Measurements from ENCODE around the gene VPREB1.
"Not testable (repeated sequence)": the region's sequence is repeated elsewhere in the genome, so short reads cannot be mapped to it uniquely, and the experiment has no call there.

VPREB1 gene

GRCh38 chr22:22246706-22247105 lies 2.1 kb downstream of the VPREB1 start:
- no peak for DNase-seq (ENCODE audit: low spot score)

- DNase-seq (ENCODE audit: low spot score), result no peak
These were observed 4.3 kb downstream of the VPREB1 start for GRCh38 chr22:22248878-22249277.

GRCh38 chr22:22250651-22251050 lies 6.1 kb downstream of the VPREB1 start:
- not testable (repeated sequence) for DNase-seq (ENCODE audit: low spot score)

DNA sequence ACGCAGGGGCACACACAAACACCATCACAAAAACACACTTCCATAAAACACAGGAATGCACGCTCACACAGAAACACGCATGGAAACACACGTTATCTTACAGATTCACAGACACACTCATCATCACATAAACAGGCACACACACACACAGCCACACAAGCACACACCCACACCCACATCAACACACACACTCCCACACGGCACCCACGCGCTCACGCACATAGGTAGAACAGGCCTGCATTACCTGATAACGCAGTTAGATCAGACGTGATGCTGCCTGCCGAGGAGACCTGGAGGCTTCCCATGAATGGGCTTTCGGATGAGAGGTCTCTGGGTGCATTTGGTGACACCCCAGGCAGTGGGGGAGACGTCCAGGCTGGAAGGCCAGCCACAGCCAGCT lies 11.5 kb downstream of the VPREB1 start:
- DNase-seq (ENCODE audit: low spot score), result not testable (repeated sequence)

GRCh38 chr22:22258597-22259415 lies 14.2 kb downstream of the VPREB1 start:
- DNase-seq (ENCODE audit: low spot score), result not testable (repeated sequence)

DNA sequence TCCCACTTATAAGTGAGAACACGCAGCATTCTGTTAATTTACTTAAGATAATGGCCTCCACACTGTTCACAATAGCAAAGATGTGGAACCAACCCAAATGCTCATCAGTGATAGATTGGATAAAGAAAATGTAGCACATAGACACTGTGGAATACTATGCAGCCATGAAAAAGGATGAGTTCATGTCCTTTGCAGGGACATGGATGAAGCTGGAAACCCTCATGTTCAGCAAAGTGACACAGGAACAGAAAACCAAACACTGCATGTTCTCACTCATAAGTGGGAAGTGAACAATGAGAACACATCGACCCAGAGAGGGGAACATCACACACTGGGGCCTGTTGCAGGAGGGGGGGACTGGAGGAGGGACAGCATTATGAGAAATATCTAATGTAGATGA lies 15.6 kb downstream of the VPREB1 start:
- not testable (repeated sequence) for DNase-seq (ENCODE audit: low spot score)

DNA sequence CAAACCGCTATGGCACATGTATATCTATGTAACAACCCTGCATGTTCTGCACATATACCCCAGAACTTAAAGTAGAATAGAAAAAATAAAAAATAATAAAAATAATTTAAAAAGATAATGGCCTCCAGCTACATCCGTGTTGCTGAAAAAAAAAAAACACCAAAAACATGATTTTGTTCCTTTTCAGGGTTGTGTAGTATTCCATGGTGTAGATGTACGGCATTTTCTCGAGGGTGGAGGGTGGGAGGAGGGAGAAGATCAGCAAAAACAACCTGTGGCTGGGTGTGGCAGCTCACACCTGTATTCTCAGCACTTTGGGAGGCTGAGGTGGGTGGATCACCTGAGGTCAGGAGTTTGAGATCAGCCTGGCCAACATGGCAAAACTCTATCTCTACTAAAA lies 16.0 kb downstream of the VPREB1 start:
- DNase-seq (ENCODE audit: low spot score), result not testable (repeated sequence)

- DNase-seq (ENCODE audit: low spot score), result peak; percentile 41
These were observed 17.9 kb downstream of the VPREB1 start for GRCh38 chr22:22262332-22263074.

DNA sequence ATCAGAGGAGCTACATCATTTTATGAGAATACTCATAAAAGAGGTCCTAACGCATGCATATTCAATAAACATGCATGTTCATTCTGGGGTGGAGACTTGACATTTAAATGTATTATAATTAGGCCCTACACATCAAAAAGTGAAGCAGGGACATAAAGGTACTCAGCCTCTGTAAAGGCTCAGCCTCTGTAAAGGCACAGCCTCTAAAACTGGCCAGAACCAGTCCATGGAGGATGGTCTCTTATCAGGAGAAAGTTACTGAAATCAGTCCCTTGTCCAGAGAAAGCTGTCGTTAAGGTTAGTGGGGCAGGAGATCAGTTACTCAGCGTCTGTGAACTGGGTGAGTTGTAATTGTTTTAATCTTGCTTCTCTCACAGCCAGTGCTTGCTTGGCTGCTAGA lies 19.2 kb downstream of the VPREB1 start:
- not testable (repeated sequence) for DNase-seq (ENCODE audit: low spot score)

GRCh38 chr22:22270036-22270676 lies 25.6 kb downstream of the VPREB1 start:
- not testable (repeated sequence) for DNase-seq (ENCODE audit: low spot score)

- DNase-seq (ENCODE audit: low spot score), result not testable (repeated sequence)
These were observed 32.8 kb downstream of the VPREB1 start for GRCh38 chr22:22277423-22277822.

GRCh38 chr22:22284962-22285756 lies 40.6 kb downstream of the VPREB1 start:
- DNase-seq (ENCODE audit: low spot score), result not testable (repeated sequence)

DNA sequence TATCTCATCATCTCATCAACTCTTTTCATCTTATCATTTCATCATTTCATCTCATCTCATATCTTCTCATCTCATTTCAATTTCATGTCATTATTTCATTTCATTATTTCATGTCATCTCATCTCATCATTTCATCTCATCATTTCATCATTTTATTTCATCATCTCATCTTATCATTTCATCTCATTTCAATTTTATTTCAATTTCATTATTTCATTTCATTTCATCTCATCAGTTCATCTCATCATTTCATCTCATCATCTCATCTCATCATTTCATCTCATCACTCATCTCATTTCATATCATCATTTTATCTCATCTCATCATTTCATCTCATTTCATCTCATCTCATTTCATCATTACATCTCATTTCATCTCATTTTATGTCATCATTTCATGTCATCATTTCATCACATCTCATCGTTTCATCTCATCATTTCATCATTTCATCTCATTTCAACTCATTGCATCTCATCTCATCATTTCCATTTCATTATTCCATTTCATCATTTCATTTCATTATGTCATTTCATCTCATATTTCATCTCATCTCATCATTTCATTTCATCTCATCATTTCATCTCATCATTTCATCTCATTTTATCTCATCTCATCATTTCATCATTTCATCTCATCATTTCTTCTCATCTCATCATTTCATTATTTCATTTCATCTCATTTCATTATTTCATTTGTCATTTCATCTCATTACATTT lies 42.0 kb downstream of the VPREB1 start:
- DNase-seq (ENCODE audit: low spot score), result not testable (repeated sequence)

DNA sequence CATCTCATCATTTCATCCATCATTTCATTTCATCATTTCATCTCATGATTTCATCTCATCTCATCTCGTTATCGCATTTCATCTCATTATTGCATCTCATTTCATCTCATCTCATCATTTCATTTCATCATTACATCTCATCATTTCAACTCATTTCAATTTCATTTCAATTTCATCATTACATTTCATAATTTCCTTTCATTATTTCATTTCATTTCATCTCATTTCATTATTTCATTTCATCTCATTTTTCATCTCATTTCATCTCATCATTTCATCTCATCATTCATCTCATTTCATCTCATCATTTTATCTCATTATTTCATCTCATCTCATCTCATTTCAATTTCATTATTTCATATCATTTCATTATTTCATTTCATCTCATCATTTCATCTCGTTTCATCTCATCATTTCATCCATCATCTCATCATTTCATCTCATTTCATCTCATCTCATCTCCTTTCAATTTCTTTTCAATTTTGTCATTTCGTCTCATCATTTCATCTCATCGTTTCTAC lies 42.6 kb downstream of the VPREB1 start:
- not testable (repeated sequence) for DNase-seq (ENCODE audit: low spot score)

DNA sequence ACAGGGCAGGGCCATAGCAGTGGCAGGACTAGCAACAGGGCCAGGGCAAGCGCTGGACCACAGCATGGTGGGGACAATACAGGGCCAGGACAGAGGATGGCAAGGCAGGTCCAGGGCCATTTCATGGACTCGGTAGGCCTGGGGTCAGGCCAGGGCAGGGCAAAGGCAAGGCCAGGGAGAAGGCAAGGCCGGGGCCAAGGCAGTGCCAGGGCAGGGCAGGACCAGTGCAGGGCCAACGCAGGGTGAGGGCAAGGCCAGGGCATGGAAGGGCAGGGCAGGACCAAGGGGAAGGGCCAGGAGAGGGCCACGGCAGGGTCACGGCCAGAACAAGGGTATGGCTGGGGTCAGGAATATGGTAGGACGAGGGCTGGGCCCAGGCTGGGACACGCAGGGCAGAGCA lies 45.1 kb downstream of the VPREB1 start:
- DNase-seq (ENCODE audit: low spot score), result not testable (repeated sequence)

- not testable (repeated sequence) for DNase-seq (ENCODE audit: low spot score)
These were observed 46.7 kb downstream of the VPREB1 start for GRCh38 chr22:22291129-22291806.

- DNase-seq (ENCODE audit: low spot score), result not testable (repeated sequence)
These were observed 48.1 kb downstream of the VPREB1 start for GRCh38 chr22:22292656-22293055.

DNA sequence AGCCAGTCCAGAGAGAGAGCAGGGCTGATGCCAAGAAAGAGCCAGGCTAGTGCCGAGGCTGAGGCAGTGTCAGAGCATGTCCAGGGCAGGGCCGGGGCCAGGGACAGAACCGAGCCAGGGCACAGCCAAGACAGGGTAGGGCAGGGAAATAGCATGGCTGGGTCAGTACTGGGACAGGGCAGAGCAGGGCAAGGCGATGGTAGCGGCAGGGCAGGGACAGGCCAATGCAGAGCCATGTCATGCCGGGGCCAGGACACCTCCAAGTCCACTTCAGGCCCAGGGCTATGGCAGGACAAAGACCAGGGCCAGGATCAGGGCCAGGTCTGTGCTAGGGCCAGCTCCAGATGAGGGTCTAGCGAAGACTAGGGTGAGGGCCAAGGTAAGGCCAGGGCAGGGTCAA lies 48.9 kb downstream of the VPREB1 start:
- not testable (repeated sequence) for DNase-seq (ENCODE audit: low spot score)

DNA sequence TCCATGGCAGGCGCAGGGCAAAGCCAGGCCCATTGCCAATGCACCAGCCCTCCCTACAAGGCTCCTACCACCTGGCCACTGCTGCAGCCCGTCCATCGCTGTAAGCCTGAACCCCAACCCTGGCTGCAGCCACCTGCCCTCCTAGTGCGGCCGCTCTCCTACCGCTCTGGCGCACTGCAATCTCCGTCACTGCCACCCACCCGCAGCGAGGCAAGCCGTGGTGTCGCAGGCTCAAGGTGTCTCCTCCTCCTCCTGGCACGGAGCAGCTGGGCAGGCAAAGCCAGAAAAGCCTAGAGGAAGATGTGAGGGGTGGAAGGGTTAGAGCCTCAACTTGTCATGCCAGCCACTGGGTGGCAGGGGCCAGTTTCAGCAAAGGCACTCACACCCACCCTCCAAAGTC lies 50.1 kb downstream of the VPREB1 start:
- DNase-seq (ENCODE audit: low spot score), result not testable (repeated sequence)

All from GM03348 (cell line).